Dendritic cell treated with granulocyte-macrophage colony-stimulating factor and Interleukin-4, amounts not matched to agents 40 ng/mL and 50 ng/mL, for 4 days (primary cell): ENCODE results near the gene PEX14.
"Not testable (repeated sequence)": the region's sequence is repeated elsewhere in the genome, so short reads cannot be mapped to it uniquely, and the experiment has no call there.

Source experiments
- H3K27ac Mint-ChIP-seq: one replicate; pipeline ENCODE4 v1.8.0; 2022; ENCODE audit warnings: mild to moderate bottlenecking, mixed read lengths
- H3K27me3 Mint-ChIP-seq: one replicate; pipeline ENCODE4 v1.8.0; 2022; ENCODE audit warnings: mild to moderate bottlenecking, mixed read lengths
- H3K36me3 Mint-ChIP-seq: one replicate; pipeline ENCODE4 v1.8.0; 2022; ENCODE audit warnings: low read depth, mixed read lengths
- H3K4me1 Mint-ChIP-seq: one replicate; pipeline ENCODE4 v1.8.0; 2022; ENCODE audit warnings: low read depth, mixed read lengths
- H3K4me3 Mint-ChIP-seq: one replicate; pipeline ENCODE4 v1.8.0; 2022; ENCODE audit warnings: mild to moderate bottlenecking, moderate library complexity, mixed read lengths
- H3K9me3 Mint-ChIP-seq: one replicate; pipeline ENCODE4 v1.8.0; 2022; ENCODE audit warnings: mixed read lengths
- intact Hi-C: fragments of 100-400 bp; cut with micrococcal nuclease; formaldehyde crosslinking; loops from one replicate; pipeline ENCODE4 v1.15.0; 2022

The PEX14 gene

DNA sequence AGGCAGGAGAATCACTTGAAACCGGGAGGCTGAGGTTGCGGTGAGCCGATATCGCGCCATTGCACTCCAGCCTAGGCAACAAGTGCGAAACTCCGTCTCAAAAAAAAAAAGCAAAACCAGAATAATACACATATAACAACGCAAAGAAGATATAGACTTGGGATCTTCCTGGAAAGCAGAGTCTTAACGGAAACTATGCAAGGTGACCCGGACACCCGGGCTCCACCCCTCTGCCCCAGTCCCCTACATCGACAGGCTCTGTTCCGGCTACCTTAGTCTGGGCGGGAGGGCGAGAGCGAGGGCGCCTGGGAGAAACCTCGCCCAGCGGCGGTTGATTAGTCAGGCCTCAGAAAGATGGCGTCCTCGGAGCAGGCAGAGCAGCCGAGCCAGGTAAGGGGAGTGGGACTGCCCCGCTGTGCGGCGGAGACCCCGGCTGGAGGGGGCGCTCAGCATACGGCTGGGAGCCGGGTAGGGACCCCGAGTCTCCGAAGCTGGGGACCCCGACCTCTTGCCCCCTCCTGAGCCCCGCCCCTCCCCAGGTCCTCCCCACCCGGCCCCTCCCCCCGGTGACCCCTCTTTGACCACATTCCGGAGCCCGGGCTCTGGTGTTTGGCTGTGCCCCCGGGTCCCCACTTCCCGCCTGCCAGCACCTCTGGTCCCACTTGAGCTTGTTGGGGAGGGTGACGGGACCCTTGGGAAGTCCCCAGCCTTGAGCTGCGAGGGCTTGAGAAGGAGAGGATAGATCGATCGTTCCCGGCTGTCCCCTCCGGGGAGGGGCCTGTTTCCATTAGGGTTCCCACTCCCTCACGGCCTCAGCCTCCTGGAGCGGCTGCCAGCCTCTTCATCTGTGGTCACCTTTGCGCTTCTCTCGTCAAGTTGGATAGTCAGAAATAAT, at the start of gene PEX14:
Gene PEX14 (plus strand): TSS at position 338 of the 895 bp plus-strand sequence. CDS start 17 bp downstream, at position 355.
- H3K4me3 Mint-ChIP-seq = peak within 1 kb of the TSS; percentile 93

GRCh38 chr1:10425826-10426534, 48.8 kb upstream of the PEX14 start:
- H3K4me3 Mint-ChIP-seq, intact Hi-C loops, H3K9me3 Mint-ChIP-seq, H3K27me3 Mint-ChIP-seq, H3K27ac Mint-ChIP-seq: not testable (repeated sequence)
- peaks cover 38% of the 10 kb centered on the region for H3K4me1 Mint-ChIP-seq
- H3K36me3 Mint-ChIP-seq = peaks cover 36% of the 10 kb centered on the region

More for the DNA sequence above, at the start of gene PEX14:
- H3K36me3 Mint-ChIP-seq = peaks cover 18% of the 10 kb centered on the region
- no peaks in the 10 kb centered on the region for H3K27me3 Mint-ChIP-seq
- intact Hi-C loops = no loop called here
- H3K9me3 Mint-ChIP-seq = no peaks in the 10 kb centered on the region
- peak within 1 kb of the TSS; percentile 88 for H3K27ac Mint-ChIP-seq
- H3K4me1 Mint-ChIP-seq = peaks cover 43% of the 10 kb centered on the region

- H3K4me1 Mint-ChIP-seq = peaks cover 43% of the 10 kb centered on the region
- intact Hi-C loops, H3K4me3 Mint-ChIP-seq, H3K9me3 Mint-ChIP-seq, H3K27ac Mint-ChIP-seq, H3K27me3 Mint-ChIP-seq: not testable (repeated sequence)
- peaks cover 31% of the 10 kb centered on the region for H3K36me3 Mint-ChIP-seq
Measured at GRCh38 chr1:10426535-10426848, 48.3 kb upstream of the PEX14 start.

GRCh38 chr1:10428984-10429383, 45.8 kb upstream of the PEX14 start:
- H3K27me3 Mint-ChIP-seq = no peaks in the 10 kb centered on the region
- peaks cover 44% of the 10 kb centered on the region for H3K4me1 Mint-ChIP-seq
- no peak overlapping the region for H3K4me3 Mint-ChIP-seq
- H3K9me3 Mint-ChIP-seq = no peaks in the 10 kb centered on the region
- peaks cover 14% of the 10 kb centered on the region for H3K36me3 Mint-ChIP-seq
- no peak overlapping the region for H3K27ac Mint-ChIP-seq
- intact Hi-C loops = loop anchor here (1.0 kb wide), 1 partner anchor 52 kb away; no protein-coding TSS in a partner anchor

DNA sequence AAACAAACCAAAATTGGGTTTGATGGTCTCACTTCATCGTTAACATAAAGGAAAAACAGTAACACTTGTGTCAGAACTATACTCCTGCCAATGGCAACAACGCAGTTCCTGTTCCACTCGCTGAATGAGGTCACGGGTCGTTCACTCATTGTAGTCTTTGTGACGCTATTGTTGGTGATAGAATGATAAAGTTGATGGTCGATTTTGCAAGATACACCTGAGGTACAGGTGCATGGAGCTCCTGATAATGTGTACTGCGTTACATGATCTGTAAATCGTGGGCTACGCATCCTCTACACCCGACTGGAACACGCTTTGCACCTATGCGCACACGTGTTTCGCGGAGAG, 44.9 kb upstream of the PEX14 start:
- H3K36me3 Mint-ChIP-seq = peaks cover 14% of the 10 kb centered on the region
- no peaks in the 10 kb centered on the region for H3K9me3 Mint-ChIP-seq
- H3K4me3 Mint-ChIP-seq = peak overlapping the region; percentile 92
- H3K4me1 Mint-ChIP-seq = peaks cover 44% of the 10 kb centered on the region
- peak overlapping the region; percentile 78 for H3K27ac Mint-ChIP-seq
- no peaks in the 10 kb centered on the region for H3K27me3 Mint-ChIP-seq
- intact Hi-C loops = loop anchor here (1.0 kb wide), 1 partner anchor 64 kb away; no protein-coding TSS in a partner anchor

DNA sequence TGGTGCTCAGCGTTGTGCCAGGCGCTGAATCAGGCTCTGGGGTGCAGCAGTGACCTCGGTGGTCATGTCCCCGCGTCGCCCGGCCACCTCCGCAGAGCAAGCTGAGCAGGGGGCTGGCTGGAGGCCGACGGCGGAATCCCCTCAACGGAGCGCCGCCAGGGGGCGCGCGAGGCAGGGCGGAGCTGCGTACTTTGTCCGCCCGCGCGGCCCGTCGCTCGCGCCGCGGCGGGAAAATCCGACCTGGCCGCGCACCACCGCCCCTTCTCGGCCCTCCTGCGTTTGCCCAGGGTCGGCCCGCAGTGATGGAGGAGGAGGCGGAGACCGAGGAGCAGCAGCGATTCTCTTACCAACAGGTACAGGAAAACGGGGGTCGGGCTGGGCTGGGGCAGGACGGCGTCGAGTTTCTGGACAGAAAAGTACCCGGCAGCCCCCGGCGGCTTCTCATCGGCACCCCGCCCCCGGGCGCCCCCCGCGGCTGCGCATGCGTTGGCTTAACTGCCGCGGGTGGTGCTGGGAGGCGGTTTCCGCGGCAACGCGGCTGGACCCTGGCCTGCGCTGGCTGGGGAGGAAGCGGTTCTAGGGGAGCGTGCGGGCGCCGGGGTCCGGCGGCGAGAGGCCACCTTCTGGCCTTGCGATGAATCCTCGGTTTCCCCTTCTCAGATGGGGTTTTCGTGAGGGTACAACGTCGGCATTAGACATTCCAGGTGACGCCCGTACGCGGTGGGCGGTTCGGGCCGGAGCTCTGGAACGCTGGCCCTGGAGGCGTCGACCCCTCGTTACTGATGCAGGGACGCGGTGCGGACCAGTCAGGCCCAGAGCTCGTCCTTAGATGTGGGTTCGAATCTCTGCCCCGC, 44.3 kb upstream of the PEX14 start, which contains the start of gene CENPS:
Gene CENPS (plus strand): TSS at position 218 of the 854 bp plus-strand sequence. CDS start 85 bp downstream, at position 303.
- Mint-ChIP-seq H3K36me3 (peaks cover 13% of the 10 kb centered on the region), H3K27ac (peak within 1 kb of the TSS; percentile 78), H3K4me3 (peak within 1 kb of the TSS; percentile 92), H3K27me3 (no peaks in the 10 kb centered on the region), H3K9me3 (no peaks in the 10 kb centered on the region), H3K4me1 (peaks cover 43% of the 10 kb centered on the region)
- intact Hi-C loops = loop anchor here (1.0 kb wide), 1 partner anchor 64 kb away; no protein-coding TSS in a partner anchor

DNA sequence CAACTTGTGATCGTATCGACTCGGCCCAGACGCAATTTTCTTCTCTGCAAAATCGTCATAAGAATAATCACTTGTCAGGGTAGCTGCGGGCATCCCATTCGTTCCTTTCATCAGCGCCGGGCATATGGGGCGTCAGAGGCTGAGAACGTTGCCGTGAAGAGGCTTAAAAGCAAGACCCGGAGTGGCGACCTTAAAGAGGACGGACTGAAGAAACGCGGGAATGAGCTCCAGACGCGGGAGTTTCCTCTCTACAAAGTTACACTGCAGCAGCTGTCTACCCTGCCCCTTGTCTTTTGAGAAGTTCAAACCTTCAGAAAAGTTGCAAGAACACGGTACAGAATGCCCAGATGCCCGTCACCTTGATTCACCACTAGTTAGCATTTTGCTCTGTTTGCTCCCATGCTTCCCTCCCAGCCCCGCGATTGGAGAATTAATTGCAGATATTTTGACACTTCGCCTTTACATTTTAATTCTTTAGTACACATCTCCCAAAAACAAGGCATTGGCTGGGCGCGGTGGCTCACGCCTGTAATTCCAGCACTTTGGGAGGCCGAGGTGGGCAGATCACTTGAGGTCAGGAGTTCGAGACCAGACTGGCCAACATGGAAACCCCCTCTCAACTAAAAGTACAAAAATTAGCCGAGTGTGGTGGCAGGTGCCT, 43.5 kb upstream of the PEX14 start:
- intact Hi-C loops = no loop called here
- Mint-ChIP-seq H3K27me3 (no peaks in the 10 kb centered on the region), H3K27ac (peak overlapping the region; percentile 78), H3K4me1 (peaks cover 36% of the 10 kb centered on the region), H3K9me3 (no peaks in the 10 kb centered on the region), H3K36me3 (peaks cover 9% of the 10 kb centered on the region), H3K4me3 (peak overlapping the region; percentile 92)

DNA sequence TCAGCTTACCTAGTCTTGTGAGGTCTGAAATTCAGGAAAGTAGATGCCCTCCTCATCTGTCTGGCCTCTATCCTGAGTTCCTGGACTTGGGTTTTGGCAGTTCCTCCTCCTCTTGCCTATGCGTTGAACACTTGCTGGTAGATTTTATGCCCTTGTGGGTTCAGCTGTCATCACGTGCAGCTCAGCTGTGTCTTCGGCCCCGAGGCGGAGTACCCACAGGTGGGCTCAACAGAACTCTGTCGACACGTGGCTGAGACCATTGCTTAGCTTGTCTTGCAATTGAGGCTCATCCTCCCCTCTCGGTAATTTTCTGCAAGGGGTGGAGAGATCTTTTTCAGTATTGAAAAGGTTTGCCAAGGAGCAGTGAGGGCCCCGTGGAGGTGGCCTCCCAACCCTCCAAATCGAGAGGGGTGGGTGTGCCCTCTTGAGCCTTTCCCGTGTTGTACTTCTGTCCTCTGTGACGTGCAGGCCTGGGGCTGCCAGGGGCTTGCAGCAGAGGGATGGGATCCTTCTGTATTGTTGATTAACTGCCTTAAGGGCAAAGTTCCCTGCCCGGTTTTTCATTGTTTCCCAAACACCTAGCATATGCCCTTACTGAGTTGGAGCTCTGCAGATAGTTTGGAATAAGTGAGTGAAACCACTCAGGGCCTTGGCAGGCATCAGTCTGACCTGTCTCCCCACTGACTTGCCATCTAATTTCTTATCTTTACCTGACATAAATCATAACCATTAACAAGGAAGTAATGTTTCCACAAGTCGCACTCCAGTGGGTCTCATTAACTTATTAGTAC, 41.6 kb upstream of the PEX14 start:
- no peaks in the 10 kb centered on the region for H3K27me3 Mint-ChIP-seq
- intact Hi-C loops = no loop called here
- H3K27ac Mint-ChIP-seq = no peak overlapping the region
- H3K36me3 Mint-ChIP-seq = peaks cover 9% of the 10 kb centered on the region
- H3K9me3 Mint-ChIP-seq = no peaks in the 10 kb centered on the region
- H3K4me1 Mint-ChIP-seq = peaks cover 24% of the 10 kb centered on the region
- no peak overlapping the region for H3K4me3 Mint-ChIP-seq

DNA sequence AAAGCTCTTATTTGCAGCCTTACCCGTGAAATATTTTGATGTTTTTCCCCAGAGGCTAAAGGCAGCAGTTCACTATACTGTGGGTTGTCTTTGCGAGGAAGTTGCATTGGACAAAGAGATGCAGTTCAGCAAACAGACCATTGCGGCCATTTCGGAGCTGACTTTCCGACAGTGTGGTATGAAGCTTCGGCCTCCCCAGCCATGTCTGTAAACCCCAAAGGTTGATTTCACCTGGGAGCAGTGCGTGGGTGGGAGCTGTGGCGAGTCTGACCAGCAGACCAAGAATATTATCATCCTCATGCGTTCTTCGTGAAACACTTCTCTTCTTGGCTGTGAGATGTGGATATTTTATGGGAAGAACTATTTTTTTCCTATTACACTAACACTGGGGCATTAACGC, 41.0 kb upstream of the PEX14 start:
- Mint-ChIP-seq H3K9me3 (no peaks in the 10 kb centered on the region), H3K27ac (no peak overlapping the region), H3K4me3 (no peak overlapping the region), H3K4me1 (peaks cover 20% of the 10 kb centered on the region), H3K36me3 (peaks cover 9% of the 10 kb centered on the region), H3K27me3 (no peaks in the 10 kb centered on the region)
- intact Hi-C loops = no loop called here

- H3K27ac Mint-ChIP-seq = no peak overlapping the region
- intact Hi-C loops = no loop called here
- H3K36me3 Mint-ChIP-seq = peaks cover 9% of the 10 kb centered on the region
- no peaks in the 10 kb centered on the region for H3K9me3 Mint-ChIP-seq
- H3K4me3 Mint-ChIP-seq = no peak overlapping the region
- H3K4me1 Mint-ChIP-seq = peaks cover 19% of the 10 kb centered on the region
- H3K27me3 Mint-ChIP-seq = no peaks in the 10 kb centered on the region
Measured at GRCh38 chr1:10434590-10434989, 40.2 kb upstream of the PEX14 start.

DNA sequence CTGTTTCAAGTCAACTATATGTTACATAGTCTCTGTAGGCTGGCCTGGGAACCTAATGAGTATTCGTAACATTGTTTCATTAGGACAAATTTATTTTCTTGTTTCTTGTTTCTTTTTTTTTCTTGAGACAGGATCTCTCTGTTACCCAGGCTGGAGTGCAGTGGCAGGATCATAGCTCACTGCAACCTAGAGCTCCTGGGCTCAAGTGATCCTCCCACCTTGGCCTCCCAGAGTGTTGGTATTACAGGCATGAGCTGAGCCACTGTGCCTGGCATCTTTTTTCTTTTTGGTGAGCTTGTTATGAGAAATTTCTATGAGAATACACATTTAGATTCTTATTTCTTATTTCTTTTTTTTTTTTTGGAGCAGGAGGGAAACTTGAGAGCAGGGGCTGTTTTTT, 37.7 kb upstream of the PEX14 start:
- no peak overlapping the region for H3K4me3 Mint-ChIP-seq
- H3K4me1 Mint-ChIP-seq = no peaks in the 10 kb centered on the region
- H3K27me3 Mint-ChIP-seq = no peaks in the 10 kb centered on the region
- H3K9me3 Mint-ChIP-seq = no peaks in the 10 kb centered on the region
- intact Hi-C loops = no loop called here
- H3K27ac Mint-ChIP-seq = no peak overlapping the region
- H3K36me3 Mint-ChIP-seq = no peaks in the 10 kb centered on the region

DNA sequence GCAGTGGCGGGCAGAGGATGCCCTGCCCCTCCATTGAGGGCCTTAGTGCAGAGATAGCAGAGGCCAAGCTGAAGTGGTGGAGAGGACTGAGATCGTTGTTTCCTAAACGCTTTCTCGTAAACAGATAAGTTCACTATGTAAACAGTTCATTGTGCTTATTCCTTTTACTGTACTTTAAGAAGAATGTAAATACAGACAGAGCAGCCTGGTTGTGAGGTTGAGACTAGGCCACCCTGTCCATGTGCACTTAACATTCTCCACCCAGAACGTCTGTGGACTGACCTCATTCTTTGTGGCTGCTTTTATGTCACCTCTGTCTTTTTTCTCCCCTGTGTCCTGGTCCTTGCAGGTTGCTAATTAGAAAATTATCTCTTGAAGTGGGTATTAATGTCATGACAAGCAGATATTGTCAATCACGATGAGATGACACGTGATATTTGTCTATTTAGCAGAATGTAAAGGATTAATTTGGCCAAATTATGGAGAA, 36.0 kb upstream of the PEX14 start:
- H3K36me3 Mint-ChIP-seq = no peaks in the 10 kb centered on the region

More for the DNA sequence above, 36.0 kb upstream of the PEX14 start:
- Mint-ChIP-seq H3K9me3 (no peaks in the 10 kb centered on the region), H3K4me3 (no peak overlapping the region), H3K4me1 (no peaks in the 10 kb centered on the region), H3K27me3 (no peaks in the 10 kb centered on the region), H3K27ac (no peak overlapping the region)
- intact Hi-C loops = no loop called here
